Mesendoderm (in vitro differentiated cells): Measurements from ENCODE around the gene TJP3.

ENCODE experiments used
- DNase-seq: peaks from one replicate; pipeline ENCODE4 v3.0.0; 2013
- H2AK5ac ChIP-seq: 2 replicates; pipeline ENCODE4 v1.6.1; 2013; ENCODE audit warnings: low read length, inconsistent platforms
- H2BK120ac ChIP-seq: 2 replicates; pipeline ENCODE4 v1.6.1; 2013; ENCODE audit warnings: low read depth, mild to moderate bottlenecking, low read length, moderate library complexity, mixed read lengths
- H2BK15ac ChIP-seq: replicated peaks from 2 replicates; pipeline ENCODE4 v1.6.1; 2013; ENCODE audit warnings: low read depth, mild to moderate bottlenecking, moderate library complexity
- H2BK5ac ChIP-seq: 2 replicates; pipeline ENCODE4 v1.6.1; 2013; ENCODE audit warnings: low read length, inconsistent platforms
- H3K18ac ChIP-seq: 2 replicates; pipeline ENCODE4 v1.6.1; 2013; ENCODE audit warnings: mild to moderate bottlenecking, low read length, mixed read lengths
- H3K23ac ChIP-seq: one replicate; pipeline ENCODE4 v1.6.1; 2013; ENCODE audit warnings: low read length
- H3K27ac ChIP-seq: 2 replicates; pipeline ENCODE4 v1.5.1; 2013; ENCODE audit warnings: low read depth, mild to moderate bottlenecking, inconsistent platforms, low read length, moderate library complexity
- H3K27me3 ChIP-seq: 2 replicates; pipeline ENCODE4 v1.6.1; 2013; ENCODE audit warnings: low read length, control low read depth, mild to moderate bottlenecking, inconsistent platforms; ENCODE audit not compliant: insufficient read depth, poor library complexity
- H3K36me3 ChIP-seq: 2 replicates; pipeline ENCODE4 v1.6.1; 2013; ENCODE audit warnings: low read length, inconsistent platforms; ENCODE audit not compliant: control insufficient read depth, insufficient read depth
- H3K4ac ChIP-seq: one replicate; pipeline ENCODE4 v1.6.1; 2013; ENCODE audit warnings: low read depth, mild to moderate bottlenecking, low read length, moderate library complexity
- H3K4me1 ChIP-seq: 2 replicates; pipeline ENCODE4 v1.6.1; 2013; ENCODE audit warnings: low read depth, low read length, inconsistent platforms; ENCODE audit not compliant: control insufficient read depth
- H3K4me2 ChIP-seq: 2 replicates; pipeline ENCODE4 v1.6.1; 2013; ENCODE audit warnings: low read length
- H3K4me3 ChIP-seq: 2 replicates; pipeline ENCODE4 v1.5.1; 2013; ENCODE audit warnings: mild to moderate bottlenecking, low read length
- H3K56ac ChIP-seq: one replicate; pipeline ENCODE4 v1.6.1; 2013; ENCODE audit warnings: low read length
- H3K79me1 ChIP-seq: 2 replicates; pipeline ENCODE4 v1.6.1; 2013; ENCODE audit warnings: low read length, inconsistent platforms
- H3K79me2 ChIP-seq: 2 replicates; pipeline ENCODE4 v1.6.1; 2013; ENCODE audit warnings: mild to moderate bottlenecking, low read length; ENCODE audit not compliant: control insufficient read depth, insufficient read depth
- H3K9ac ChIP-seq: 2 replicates; pipeline ENCODE4 v1.6.1; 2013; ENCODE audit warnings: low read length, inconsistent platforms
- H4K5ac ChIP-seq: one replicate; pipeline ENCODE4 v1.6.1; 2013; ENCODE audit warnings: low read length
- H4K8ac ChIP-seq: one replicate; pipeline ENCODE4 v1.6.1; 2013; ENCODE audit warnings: low read depth, mild to moderate bottlenecking, control low read depth, low read length, moderate library complexity
- WGBS: extraction: QIAGEN DNeasy Blood & Tissue Kit; methylation state at CpG from one replicate; pipeline ENCODE4 v1.1.7; 2013; ENCODE audit warnings: low lambda C conversion rate, missing lambda C conversion rate; ENCODE audit not compliant: insufficient coverage; ENCODE audit errors: extremely low coverage; 5-methylcytosine and 5-hydroxymethylcytosine counted together

The TJP3 gene

GRCh38 chr19:3723110-3723488 lies 14.9 kb downstream of the TJP3 start:
- WGBS = no CpG with 5 or more reads among the region's 5 CpGs
- Histone ChIP-seq H3K4me1 (no peaks in the 10 kb centered on the region), H2BK120ac (no peak overlapping the region), H2AK5ac (no peak overlapping the region), H3K79me1 (no peaks in the 10 kb centered on the region), H3K27ac (no peak overlapping the region), H3K9ac (no peak overlapping the region), H3K18ac (no peak overlapping the region), H2BK15ac (no peak overlapping the region), H3K56ac (no peak overlapping the region), H3K4ac (no peak overlapping the region), H3K27me3 (no peaks in the 10 kb centered on the region), H3K4me3 (no peak overlapping the region), H4K5ac (no peak overlapping the region), H4K8ac (no peak overlapping the region), H3K36me3 (no peaks in the 10 kb centered on the region), H3K4me2 (no peak overlapping the region), H3K23ac (no peak overlapping the region), H3K79me2 (no peaks in the 10 kb centered on the region), H2BK5ac (no peak overlapping the region)
- DNase-seq = no peak

- DNase-seq = no peak
- H3K4me1 ChIP-seq = no peaks in the 10 kb centered on the region
- no peak overlapping the region for H2BK120ac ChIP-seq
- H3K27me3 ChIP-seq = no peaks in the 10 kb centered on the region
- no peaks in the 10 kb centered on the region for H3K79me2 ChIP-seq
- H4K5ac ChIP-seq = no peak overlapping the region
- no peak overlapping the region for H2BK5ac ChIP-seq
- no peak overlapping the region for H3K56ac ChIP-seq
- H3K9ac ChIP-seq = no peak overlapping the region
- H4K8ac ChIP-seq = no peak overlapping the region
- no peaks in the 10 kb centered on the region for H3K36me3 ChIP-seq
- no peak overlapping the region for H3K4me3 ChIP-seq
- H2AK5ac ChIP-seq = no peak overlapping the region
- H3K18ac ChIP-seq = no peak overlapping the region
- no peak overlapping the region for H2BK15ac ChIP-seq
- H3K79me1 ChIP-seq = no peaks in the 10 kb centered on the region
- no peak overlapping the region for H3K4ac ChIP-seq
- H3K4me2 ChIP-seq = no peak overlapping the region
- WGBS = no CpG with 5 or more reads among the region's 8 CpGs
- no peak overlapping the region for H3K23ac ChIP-seq
- no peak overlapping the region for H3K27ac ChIP-seq
Measured at GRCh38 chr19:3723883-3724282, 15.7 kb downstream of the TJP3 start.

GRCh38 chr19:3725121-3725520 lies 16.9 kb downstream of the TJP3 start:
- H3K9ac ChIP-seq = no peak overlapping the region
- WGBS = no CpG with 5 or more reads among the region's 3 CpGs
- no peak for DNase-seq

GRCh38 chr19:3725640-3726310 lies 17.6 kb downstream of the TJP3 start:
- H3K4ac ChIP-seq = no peak overlapping the region
- H3K79me1 ChIP-seq = no peaks in the 10 kb centered on the region
- H2AK5ac ChIP-seq = no peak overlapping the region
- peak; percentile 53 for DNase-seq
- H3K9ac ChIP-seq = no peak overlapping the region
- no peaks in the 10 kb centered on the region for H3K79me2 ChIP-seq
- H3K27ac ChIP-seq = no peak overlapping the region
- H3K56ac ChIP-seq = no peak overlapping the region
- no peak overlapping the region for H4K8ac ChIP-seq
- H3K18ac ChIP-seq = no peak overlapping the region
- H3K4me1 ChIP-seq = no peaks in the 10 kb centered on the region
- H2BK15ac ChIP-seq = no peak overlapping the region
- no peak overlapping the region for H4K5ac ChIP-seq
- no peak overlapping the region for H3K23ac ChIP-seq
- no peak overlapping the region for H3K4me2 ChIP-seq
- no peak overlapping the region for H2BK120ac ChIP-seq
- H3K4me3 ChIP-seq = no peak overlapping the region
- no peaks in the 10 kb centered on the region for H3K27me3 ChIP-seq
- no peaks in the 10 kb centered on the region for H3K36me3 ChIP-seq
- no CpG with 5 or more reads among the region's 14 CpGs for WGBS
- H2BK5ac ChIP-seq = no peak overlapping the region

More at GRCh38 chr19:3725121-3725520, 16.9 kb downstream of the TJP3 start:
- no peak overlapping the region for H3K23ac ChIP-seq
- H3K79me1 ChIP-seq = no peaks in the 10 kb centered on the region
- no peak overlapping the region for H2BK15ac ChIP-seq
- no peak overlapping the region for H2AK5ac ChIP-seq
- no peaks in the 10 kb centered on the region for H3K79me2 ChIP-seq
- H4K5ac ChIP-seq = no peak overlapping the region
- H3K56ac ChIP-seq = no peak overlapping the region
- H2BK120ac ChIP-seq = no peak overlapping the region
- no peak overlapping the region for H3K4me2 ChIP-seq
- no peak overlapping the region for H4K8ac ChIP-seq
- no peak overlapping the region for H3K18ac ChIP-seq
- H3K27me3 ChIP-seq = no peaks in the 10 kb centered on the region
- no peak overlapping the region for H3K4ac ChIP-seq
- H3K36me3 ChIP-seq = no peaks in the 10 kb centered on the region
- no peak overlapping the region for H3K4me3 ChIP-seq
- no peak overlapping the region for H2BK5ac ChIP-seq
- no peaks in the 10 kb centered on the region for H3K4me1 ChIP-seq
- no peak overlapping the region for H3K27ac ChIP-seq

GRCh38 chr19:3730457-3730958 lies 22.3 kb downstream of the TJP3 start:
- no CpG with 5 or more reads among the region's 32 CpGs for WGBS
- Histone ChIP-seq H3K4me1 (no peaks in the 10 kb centered on the region), H3K23ac (no peak overlapping the region), H2BK15ac (no peak overlapping the region), H2AK5ac (no peak overlapping the region), H3K56ac (no peak overlapping the region), H4K8ac (no peak overlapping the region), H3K36me3 (no peaks in the 10 kb centered on the region), H3K27ac (no peak overlapping the region), H3K4me2 (no peak overlapping the region), H3K79me1 (no peaks in the 10 kb centered on the region), H3K79me2 (no peaks in the 10 kb centered on the region), H4K5ac (no peak overlapping the region), H3K18ac (no peak overlapping the region), H3K27me3 (no peaks in the 10 kb centered on the region), H2BK5ac (no peak overlapping the region), H3K9ac (no peak overlapping the region), H2BK120ac (no peak overlapping the region), H3K4me3 (no peak overlapping the region), H3K4ac (no peak overlapping the region)
- no peak for DNase-seq

GRCh38 chr19:3732108-3732507 lies 23.9 kb downstream of the TJP3 start:
- Histone ChIP-seq H3K4me2 (no peak overlapping the region), H3K4me1 (no peaks in the 10 kb centered on the region), H3K27me3 (no peaks in the 10 kb centered on the region), H3K36me3 (no peaks in the 10 kb centered on the region), H2BK15ac (no peak overlapping the region), H3K9ac (no peak overlapping the region), H3K4ac (no peak overlapping the region), H2BK120ac (no peak overlapping the region), H3K18ac (no peak overlapping the region), H4K8ac (no peak overlapping the region), H3K4me3 (no peak overlapping the region), H2BK5ac (no peak overlapping the region), H3K56ac (no peak overlapping the region), H3K27ac (no peak overlapping the region), H3K79me2 (no peaks in the 10 kb centered on the region), H2AK5ac (no peak overlapping the region), H3K23ac (no peak overlapping the region), H3K79me1 (no peaks in the 10 kb centered on the region), H4K5ac (no peak overlapping the region)
- WGBS = no CpG with 5 or more reads among the region's 1 CpG
- DNase-seq = no peak
